Panc1 (cell line): Measurements from ENCODE around the gene RAD51D. TPM values are rescaled to one million over a fixed set of nuclear protein-coding genes. Genes with fewer than 3 reads are reported as not detected.

ENCODE experiments used
- ATAC-seq: fragments of 200-7000 bp; cut with Tn5 transposase; 2 replicates; pipeline ENCODE4 v1.9.1; 2020; ENCODE audit warnings: mild to moderate bottlenecking, moderate library complexity
- BruUV-seq: library from RNA; stranded (reverse); fragments of 400-500 nt; replicated peaks from 2 replicates; lab custom pipeline; 2021; lab: Mats Ljungman, UMichigan
- CTCF ChIA-PET: fragments of 300-600 bp; sonication (Branson Sonifier 250); formaldehyde crosslinking; loops from one replicate; lab custom pipeline; 2022; ENCODE audit warnings: antibody characterized with exemption; lab: Charles Lee
- POLR2A ChIA-PET: fragments of 300-600 bp; sonication (Branson Sonifier 250); formaldehyde crosslinking; loops from one replicate; lab custom pipeline; 2022; ENCODE audit warnings: antibody characterized with exemption; lab: Charles Lee
- DNase-seq: peaks from one replicate; pipeline ENCODE4 v3.0.0-alpha.2; 2010; ENCODE audit warnings: low read depth, low spot score
- H3K27ac ChIP-seq: 2 replicates; pipeline ENCODE4 v1.5.1; 2011; ENCODE audit warnings: mild to moderate bottlenecking, low read length, inconsistent platforms
- H3K27me3 ChIP-seq: fragments of 200-500 bp; sonication (Bioruptor generic); 2 replicates; pipeline ENCODE4 v1.6.0; 2014; ENCODE audit warnings: low read length, inconsistent platforms; ENCODE audit not compliant: control insufficient read depth, insufficient read depth
- H3K36me3 ChIP-seq: fragments of 200-500 bp; sonication (Bioruptor generic); 2 replicates; pipeline ENCODE4 v1.5.1; 2014; ENCODE audit warnings: inconsistent platforms, mild to moderate bottlenecking, low read length, moderate library complexity; ENCODE audit not compliant: control insufficient read depth, insufficient read depth
- H3K4me1 ChIP-seq: 2 replicates; pipeline ENCODE4 v1.5.1; 2011; ENCODE audit warnings: inconsistent platforms, mild to moderate bottlenecking, low read length, moderate library complexity; ENCODE audit not compliant: control insufficient read depth, insufficient read depth
- H3K4me3 ChIP-seq, 2 experiments: 2 replicates each; pipeline ENCODE4 v1.5.1; 2011 to 2012; ENCODE audit warnings: low read depth in 2 of 2, low read length in 2 of 2, mild to moderate bottlenecking in 2 of 2, inconsistent platforms in 1 of 2, moderate library complexity in 1 of 2
- H3K9me3 ChIP-seq: fragments of 200-500 bp; sonication (Bioruptor generic); 2 replicates; pipeline ENCODE4 v1.5.1; 2014; ENCODE audit warnings: low read depth, mild to moderate bottlenecking, inconsistent platforms, low read length, moderate library complexity; ENCODE audit not compliant: control insufficient read depth, insufficient read depth
- POLR2AphosphoS5 ChIP-seq: IDR thresholded peaks from 2 replicates; pipeline ENCODE4 v1.6.1; 2012; ENCODE audit warnings: mild to moderate bottlenecking, low read depth, low read length, moderate library complexity
- REST ChIP-seq, 2 experiments: IDR thresholded peaks; 2 replicates each; pipeline ENCODE4 v1.6.1; 2011 to 2012; ENCODE audit warnings: low read depth in 2 of 2, control low read depth in 1 of 2, low read length in 1 of 2, mild to moderate bottlenecking in 1 of 2, moderate library complexity in 1 of 2; ENCODE audit not compliant: insufficient read depth in 1 of 2
- SIN3A ChIP-seq: IDR thresholded peaks from 2 replicates; pipeline ENCODE4 v1.6.1; 2012; ENCODE audit warnings: low read depth, mild to moderate bottlenecking, low read length, moderate library complexity, borderline replicate concordance; ENCODE audit not compliant: insufficient read depth
- TCF7L2 ChIP-seq: IDR thresholded peaks from 2 replicates; pipeline ENCODE4 v1.6.1; 2011; ENCODE audit warnings: mild to moderate bottlenecking, low read depth, low read length, inconsistent platforms
- in situ Hi-C: cut with HindIII; loops from 2 replicates; pipeline ENCODE4 v1.10.0; 2016; ENCODE audit warnings: low sequenced_read_pairs, low pct_unique_long_range_greater_than_20kb
- intact Hi-C: fragments of 100-400 bp; cut with micrococcal nuclease; formaldehyde crosslinking; loops from one replicate; pipeline ENCODE4 v1.10.0; 2022; ENCODE audit not compliant: unreplicated experiment
- total RNA-seq: library from RNA; stranded (reverse); gene quantifications from one replicate; pipeline ENCODE4 v1.2.1, GENCODE V29; 2021; ENCODE audit not compliant: unreplicated experiment
- TF ChIP-seq, protein P1 (sequence below): fragments of 450-650 bp; IDR thresholded peaks from 2 replicates; pipeline ENCODE4 v1.5.1; 2017; ENCODE audit warnings: mild to moderate bottlenecking

The RAD51D gene
- total RNA-seq, 1 experiment from 2014 or later, result 25.9 TPM

- H3K4me1 ChIP-seq, result no peaks in the 10 kb centered on the region
- H3K27me3 ChIP-seq, result peaks cover 5% of the 10 kb centered on the region; the same call in 1 of the 2 replicates
- no TSS peak for BruUV-seq
- in situ Hi-C loops (no loop called here), intact Hi-C loops (no loop called here)
- DNase-seq (no peak), ATAC-seq (no peak)
- TF ChIP-seq REST (IDR thresholded peaks at IDR 0.05; ENCODE audit: insufficient read depth in 1 of 2, low read depth in 2 of 2, low read length in 1 of 2) (no peak), POLR2AphosphoS5 (no peak), SIN3A (no peak), TCF7L2 (no peak)
- TF ChIP-seq, protein P1, sequence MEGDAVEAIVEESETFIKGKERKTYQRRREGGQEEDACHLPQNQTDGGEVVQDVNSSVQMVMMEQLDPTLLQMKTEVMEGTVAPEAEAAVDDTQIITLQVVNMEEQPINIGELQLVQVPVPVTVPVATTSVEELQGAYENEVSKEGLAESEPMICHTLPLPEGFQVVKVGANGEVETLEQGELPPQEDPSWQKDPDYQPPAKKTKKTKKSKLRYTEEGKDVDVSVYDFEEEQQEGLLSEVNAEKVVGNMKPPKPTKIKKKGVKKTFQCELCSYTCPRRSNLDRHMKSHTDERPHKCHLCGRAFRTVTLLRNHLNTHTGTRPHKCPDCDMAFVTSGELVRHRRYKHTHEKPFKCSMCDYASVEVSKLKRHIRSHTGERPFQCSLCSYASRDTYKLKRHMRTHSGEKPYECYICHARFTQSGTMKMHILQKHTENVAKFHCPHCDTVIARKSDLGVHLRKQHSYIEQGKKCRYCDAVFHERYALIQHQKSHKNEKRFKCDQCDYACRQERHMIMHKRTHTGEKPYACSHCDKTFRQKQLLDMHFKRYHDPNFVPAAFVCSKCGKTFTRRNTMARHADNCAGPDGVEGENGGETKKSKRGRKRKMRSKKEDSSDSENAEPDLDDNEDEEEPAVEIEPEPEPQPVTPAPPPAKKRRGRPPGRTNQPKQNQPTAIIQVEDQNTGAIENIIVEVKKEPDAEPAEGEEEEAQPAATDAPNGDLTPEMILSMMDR, result no peak
- ChIA-PET POLR2A (no interaction called here), CTCF (no interaction called here)
- H3K4me3 ChIP-seq, result no peak overlapping the region
- H3K9me3 ChIP-seq, result no peaks in the 10 kb centered on the region
- H3K36me3 ChIP-seq, result no peaks in the 10 kb centered on the region
- H3K27ac ChIP-seq, result no peak overlapping the region
Observed at GRCh38 chr17:35162755-35163154, 43.1 kb upstream of the RAD51D start.

- POLR2A ChIA-PET, result no interaction called here
- in situ Hi-C loops (no loop called here), intact Hi-C loops (no loop called here)
- Histone ChIP-seq H3K4me3 (no peak overlapping the region), H3K9me3 (no peaks in the 10 kb centered on the region), H3K36me3 (no peaks in the 10 kb centered on the region), H3K27ac (no peak overlapping the region), H3K4me1 (no peaks in the 10 kb centered on the region), H3K27me3 (peaks cover 5% of the 10 kb centered on the region; the same call in 1 of the 2 replicates)
- CTCF ChIA-PET, result no interaction called here
- BruUV-seq, result no TSS peak
- DNase-seq (no peak), ATAC-seq (no peak)
- no peak for TF ChIP-seq POLR2AphosphoS5
- no peak for TF ChIP-seq REST (IDR thresholded peaks at IDR 0.05; ENCODE audit: insufficient read depth in 1 of 2, low read depth in 2 of 2, low read length in 1 of 2)
- TF ChIP-seq SIN3A, result no peak
- TF ChIP-seq TCF7L2, result no peak
- TF ChIP-seq, protein P1, result no peak
Observed at GRCh38 chr17:35161281-35161761, 41.7 kb upstream of the RAD51D start.
